RPMI7951 (cell line): ENCODE measurements around the gene MCF2. TPM values are rescaled to one million over a fixed set of nuclear protein-coding genes. Genes with fewer than 3 reads are reported as not detected.
A peak's percentile ranks its signal among the peaks of the same experiment; 100 is the strongest.
"Not testable (repeated sequence)": the region's sequence is repeated elsewhere in the genome, so short reads cannot be mapped to it uniquely, and the experiment has no call there.

Experiments
- DNase-seq: peaks from one replicate; pipeline ENCODE4 v3.0.0-alpha.2; 2012; ENCODE audit warnings: low read depth
- total RNA-seq: library from RNA; depleted of rRNA; stranded (reverse); fragments of >200 nt; shearing (Covaris generic); gene quantifications from 2 replicates; pipeline ENCODE4 v1.2.3, GENCODE V29; 2014; rRNA removed

MCF2 gene
- not detected in 2 replicates for total RNA-seq

- DNase-seq, result no peak
These were observed at the start of gene MCF2 for GRCh38 chrX:139708067-139708466. TSS of gene MCF2 (minus strand) at chrX:139708167. CDS start at chrX:139651744, 56,423 bp downstream.

- DNase-seq, result no peak
These were observed 43.1 kb upstream of the MCF2 start for GRCh38 chrX:139751053-139751452.

- no peak for DNase-seq
These were observed 42.4 kb upstream of the MCF2 start for GRCh38 chrX:139750390-139750789.

GRCh38 chrX:139739138-139739537 is 31.2 kb upstream of the MCF2 start:
- DNase-seq, result peak; percentile 82

- DNase-seq, result peak; percentile 16
These were observed 30.6 kb upstream of the MCF2 start for GRCh38 chrX:139738581-139738980.

GRCh38 chrX:139736151-139736550 is 28.2 kb upstream of the MCF2 start:
- DNase-seq, result no peak

GRCh38 chrX:139734996-139735395 is 27.0 kb upstream of the MCF2 start:
- no peak for DNase-seq

- DNase-seq, result no peak
These were observed 17.8 kb upstream of the MCF2 start for GRCh38 chrX:139725720-139726119.

- no peak for DNase-seq
These were observed 16.7 kb upstream of the MCF2 start for GRCh38 chrX:139724626-139725025.

GRCh38 chrX:139720979-139721378 is 13.0 kb upstream of the MCF2 start:
- no peak for DNase-seq

GRCh38 chrX:139720136-139720535 is 12.2 kb upstream of the MCF2 start:
- peak; percentile 49 for DNase-seq

- DNase-seq, result no peak
These were observed 5.3 kb downstream of the MCF2 start for GRCh38 chrX:139702658-139703057.

- DNase-seq, result no peak
These were observed 15.1 kb downstream of the MCF2 start for GRCh38 chrX:139692908-139693307.

GRCh38 chrX:139692506-139692849 is 15.5 kb downstream of the MCF2 start:
- no peak for DNase-seq

GRCh38 chrX:139691843-139692505 is 16.0 kb downstream of the MCF2 start:
- DNase-seq, result no peak

GRCh38 chrX:139691493-139691842 is 16.5 kb downstream of the MCF2 start:
- DNase-seq, result no peak

- not testable (repeated sequence) for DNase-seq
These were observed 22.8 kb downstream of the MCF2 start for GRCh38 chrX:139685175-139685574.

- DNase-seq, result no peak
These were observed 27.6 kb downstream of the MCF2 start for GRCh38 chrX:139680356-139680755.

GRCh38 chrX:139647597-139647996 is 60.4 kb downstream of the MCF2 start:
- DNase-seq, result no peak

- no peak for DNase-seq
These were observed 65.6 kb downstream of the MCF2 start for GRCh38 chrX:139642241-139642927.

GRCh38 chrX:139640259-139640658 is 67.7 kb downstream of the MCF2 start:
- DNase-seq, result no peak

GRCh38 chrX:139639253-139639652 is 68.7 kb downstream of the MCF2 start:
- DNase-seq, result no peak

- DNase-seq, result no peak
These were observed 107.9 kb downstream of the MCF2 start for GRCh38 chrX:139600105-139600504.

- DNase-seq, result no peak
These were observed 111.9 kb downstream of the MCF2 start for GRCh38 chrX:139596068-139596467.
